BLaER1 (cell line): ENCODE results near the gene ARHGAP8.

Source experiments
- H3K27ac ChIP-seq: shearing (Covaris generic); formaldehyde crosslinking; 2 replicates; pipeline ENCODE4 v1.8.1; 2022
- H3K27me3 ChIP-seq: shearing (Covaris generic); formaldehyde crosslinking; 2 replicates; pipeline ENCODE4 v1.8.1; 2022
- H3K36me3 ChIP-seq: shearing (Covaris generic); formaldehyde crosslinking; 2 replicates; pipeline ENCODE4 v1.8.1; 2022
- H3K4me1 ChIP-seq: shearing (Covaris generic); formaldehyde crosslinking; 2 replicates; pipeline ENCODE4 v1.8.1; 2022
- H3K4me2 ChIP-seq: shearing (Covaris generic); formaldehyde crosslinking; 2 replicates; pipeline ENCODE4 v1.8.1; 2022
- H3K4me3 ChIP-seq: shearing (Covaris generic); formaldehyde crosslinking; 2 replicates; pipeline ENCODE4 v1.8.1; 2022
- H3K9ac ChIP-seq: shearing (Covaris generic); formaldehyde crosslinking; 2 replicates; pipeline ENCODE4 v1.8.1; 2022
- H3K9me3 ChIP-seq: shearing (Covaris generic); formaldehyde crosslinking; 2 replicates; pipeline ENCODE4 v1.8.1; 2022
- H4K20me1 ChIP-seq: shearing (Covaris generic); formaldehyde crosslinking; 2 replicates; pipeline ENCODE4 v1.8.1; 2022
- Cebpa-rat ChIP-seq: shearing (Covaris generic); IDR thresholded peaks from 2 replicates; pipeline ENCODE4 v1.8.1; 2022

ARHGAP8 gene

GRCh38 chr22:44822534-44822933 is 70.2 kb downstream of the ARHGAP8 start:
- Histone ChIP-seq H3K9me3 (no peaks in the 10 kb centered on the region), H3K4me2 (no peak overlapping the region), H3K27ac (no peak overlapping the region), H3K4me3 (no peak overlapping the region), H3K9ac (no peak overlapping the region), H3K4me1 (peaks cover 7% of the 10 kb centered on the region), H4K20me1 (no peaks in the 10 kb centered on the region), H3K36me3 (no peaks in the 10 kb centered on the region), H3K27me3 (no peaks in the 10 kb centered on the region)
- no peak for TF ChIP-seq Cebpa-rat

GRCh38 chr22:44823396-44823795 is 71.0 kb downstream of the ARHGAP8 start:
- H3K27me3 ChIP-seq, result no peaks in the 10 kb centered on the region
- H3K4me3 ChIP-seq, result no peak overlapping the region
- no peaks in the 10 kb centered on the region for H4K20me1 ChIP-seq
- no peak overlapping the region for H3K9ac ChIP-seq
- H3K4me2 ChIP-seq, result no peak overlapping the region
- no peaks in the 10 kb centered on the region for H3K9me3 ChIP-seq
- peaks cover 7% of the 10 kb centered on the region for H3K4me1 ChIP-seq
- no peak overlapping the region for H3K27ac ChIP-seq
- TF ChIP-seq Cebpa-rat, result no peak
- H3K36me3 ChIP-seq, result no peaks in the 10 kb centered on the region

- H3K27me3 ChIP-seq, result no peaks in the 10 kb centered on the region
- no peak overlapping the region for H3K4me2 ChIP-seq
- H3K4me1 ChIP-seq, result peaks cover 7% of the 10 kb centered on the region
- no peak for TF ChIP-seq Cebpa-rat
- no peaks in the 10 kb centered on the region for H3K36me3 ChIP-seq
- no peak overlapping the region for H3K4me3 ChIP-seq
- H4K20me1 ChIP-seq, result no peaks in the 10 kb centered on the region
- no peak overlapping the region for H3K9ac ChIP-seq
- H3K27ac ChIP-seq, result no peak overlapping the region
- H3K9me3 ChIP-seq, result no peaks in the 10 kb centered on the region
These were observed 71.4 kb downstream of the ARHGAP8 start for GRCh38 chr22:44823806-44824205.

- Histone ChIP-seq H3K9me3 (no peaks in the 10 kb centered on the region), H3K4me2 (no peak overlapping the region), H3K4me1 (peaks cover 7% of the 10 kb centered on the region), H4K20me1 (no peaks in the 10 kb centered on the region), H3K4me3 (no peak overlapping the region), H3K27me3 (no peaks in the 10 kb centered on the region), H3K36me3 (no peaks in the 10 kb centered on the region), H3K27ac (no peak overlapping the region), H3K9ac (no peak overlapping the region)
- no peak for TF ChIP-seq Cebpa-rat
These were observed 71.9 kb downstream of the ARHGAP8 start for GRCh38 chr22:44824271-44824670.

GRCh38 chr22:44825310-44826150 is 73.2 kb downstream of the ARHGAP8 start:
- TF ChIP-seq Cebpa-rat, result no peak
- Histone ChIP-seq H3K4me3 (no peak overlapping the region), H3K4me2 (no peak overlapping the region)

GRCh38 chr22:44827666-44828190 is 75.4 kb downstream of the ARHGAP8 start:
- TF ChIP-seq Cebpa-rat, result no peak

More at GRCh38 chr22:44825310-44826150, 73.2 kb downstream of the ARHGAP8 start:
- Histone ChIP-seq H3K36me3 (no peaks in the 10 kb centered on the region), H3K27ac (no peak overlapping the region), H4K20me1 (no peaks in the 10 kb centered on the region), H3K9ac (no peak overlapping the region), H3K4me1 (peaks cover 4% of the 10 kb centered on the region), H3K9me3 (no peaks in the 10 kb centered on the region), H3K27me3 (no peaks in the 10 kb centered on the region)

GRCh38 chr22:44828193-44828592 is 75.8 kb downstream of the ARHGAP8 start:
- TF ChIP-seq Cebpa-rat, result no peak
- Histone ChIP-seq H3K4me3 (no peak overlapping the region), H4K20me1 (no peaks in the 10 kb centered on the region), H3K4me2 (no peak overlapping the region), H3K4me1 (no peaks in the 10 kb centered on the region), H3K27ac (no peak overlapping the region), H3K36me3 (no peaks in the 10 kb centered on the region), H3K9me3 (no peaks in the 10 kb centered on the region; the same call in none of the 2 replicates), H3K9ac (no peak overlapping the region), H3K27me3 (no peaks in the 10 kb centered on the region)

More at GRCh38 chr22:44827666-44828190, 75.4 kb downstream of the ARHGAP8 start:
- Histone ChIP-seq H3K36me3 (no peaks in the 10 kb centered on the region), H3K4me1 (no peaks in the 10 kb centered on the region), H3K4me3 (no peak overlapping the region), H3K4me2 (no peak overlapping the region), H3K27ac (no peak overlapping the region), H3K9me3 (no peaks in the 10 kb centered on the region; the same call in none of the 2 replicates), H3K9ac (no peak overlapping the region), H4K20me1 (no peaks in the 10 kb centered on the region), H3K27me3 (no peaks in the 10 kb centered on the region)

- no peak for TF ChIP-seq Cebpa-rat
- Histone ChIP-seq H3K27me3 (no peaks in the 10 kb centered on the region), H3K9ac (no peak overlapping the region), H3K4me3 (no peak overlapping the region), H3K9me3 (peaks cover 23% of the 10 kb centered on the region), H3K36me3 (no peaks in the 10 kb centered on the region), H4K20me1 (no peaks in the 10 kb centered on the region), H3K4me1 (peaks cover 9% of the 10 kb centered on the region), H3K27ac (no peak overlapping the region), H3K4me2 (no peak overlapping the region)
These were observed 79.5 kb downstream of the ARHGAP8 start for GRCh38 chr22:44831885-44832284.

GRCh38 chr22:44834065-44834464 is 81.7 kb downstream of the ARHGAP8 start:
- H3K27ac ChIP-seq, result no peak overlapping the region
- peaks cover 30% of the 10 kb centered on the region for H3K4me1 ChIP-seq
- no peaks in the 10 kb centered on the region for H3K27me3 ChIP-seq
- no peak for TF ChIP-seq Cebpa-rat
- H3K9ac ChIP-seq, result no peak overlapping the region
- no peaks in the 10 kb centered on the region for H3K36me3 ChIP-seq
- H3K9me3 ChIP-seq, result peaks cover 23% of the 10 kb centered on the region
- no peak overlapping the region for H3K4me3 ChIP-seq
- no peak overlapping the region for H3K4me2 ChIP-seq
- H4K20me1 ChIP-seq, result no peaks in the 10 kb centered on the region

GRCh38 chr22:44837481-44837880 is 85.1 kb downstream of the ARHGAP8 start:
- Histone ChIP-seq H3K27ac (no peak overlapping the region), H3K4me1 (peaks cover 62% of the 10 kb centered on the region), H3K27me3 (no peaks in the 10 kb centered on the region), H3K9me3 (peaks cover 23% of the 10 kb centered on the region), H3K9ac (no peak overlapping the region), H3K36me3 (no peaks in the 10 kb centered on the region), H4K20me1 (no peaks in the 10 kb centered on the region), H3K4me3 (0 out of 2 replicates have a peak overlapping the region, but pooled peaks have one; percentile 14), H3K4me2 (peak overlapping the region; percentile 87)
- no peak for TF ChIP-seq Cebpa-rat
